ENCODE data around the gene KCNH8.
A peak's percentile ranks its signal among the peaks of the same experiment; 100 is the strongest.
"Not testable (repeated sequence)": the region's sequence is repeated elsewhere in the genome, so short reads cannot be mapped to it uniquely, and the experiment has no call there.

Gene KCNH8

DNA sequence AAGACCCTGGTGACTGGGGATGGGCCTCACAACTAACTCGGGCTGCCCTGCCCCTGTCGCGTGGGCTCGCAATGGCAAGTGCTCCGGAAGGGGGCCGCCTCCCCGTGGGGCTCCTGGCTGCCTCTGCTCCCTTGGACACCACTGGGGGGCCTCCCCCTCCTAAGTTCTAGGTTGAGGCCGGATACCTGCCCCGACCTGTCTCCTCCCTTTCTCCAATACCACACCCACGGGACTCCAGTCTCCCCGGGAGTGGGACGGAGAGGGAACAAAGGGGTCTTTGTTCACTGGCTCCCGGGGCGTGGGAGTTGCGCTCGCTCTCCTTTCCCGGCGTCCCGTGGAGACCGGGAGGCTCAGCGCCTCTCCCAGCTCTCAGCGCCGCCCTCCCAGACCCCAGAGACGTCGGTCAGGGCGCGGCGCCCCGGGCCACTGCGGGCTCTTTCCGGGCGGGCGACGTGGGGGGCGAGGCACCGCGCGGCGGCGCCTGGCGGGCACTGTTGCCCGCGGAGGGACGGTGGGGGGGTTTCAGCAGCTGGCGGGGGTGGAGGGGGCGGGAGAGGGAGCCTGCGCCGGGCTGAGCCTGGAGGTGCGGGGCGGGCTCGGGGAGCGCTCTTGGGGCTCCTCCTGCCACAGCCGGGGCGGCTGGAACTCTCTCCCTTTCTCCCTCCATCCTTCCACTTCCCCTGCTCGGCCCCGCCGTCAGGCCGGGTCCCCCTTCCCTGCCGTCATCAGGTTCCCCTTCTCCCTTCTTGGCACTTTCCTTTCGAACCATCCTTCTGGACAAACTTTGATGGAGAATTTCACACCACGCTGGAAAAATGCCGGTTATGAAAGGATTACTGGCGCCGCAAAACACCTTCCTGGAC is at the start of gene KCNH8:
TSS of gene KCNH8 (plus strand) at position 606 of the 863 bp plus-strand sequence. CDS start at position 816, 210 bp downstream.
- DNase-seq: no peak

DNA sequence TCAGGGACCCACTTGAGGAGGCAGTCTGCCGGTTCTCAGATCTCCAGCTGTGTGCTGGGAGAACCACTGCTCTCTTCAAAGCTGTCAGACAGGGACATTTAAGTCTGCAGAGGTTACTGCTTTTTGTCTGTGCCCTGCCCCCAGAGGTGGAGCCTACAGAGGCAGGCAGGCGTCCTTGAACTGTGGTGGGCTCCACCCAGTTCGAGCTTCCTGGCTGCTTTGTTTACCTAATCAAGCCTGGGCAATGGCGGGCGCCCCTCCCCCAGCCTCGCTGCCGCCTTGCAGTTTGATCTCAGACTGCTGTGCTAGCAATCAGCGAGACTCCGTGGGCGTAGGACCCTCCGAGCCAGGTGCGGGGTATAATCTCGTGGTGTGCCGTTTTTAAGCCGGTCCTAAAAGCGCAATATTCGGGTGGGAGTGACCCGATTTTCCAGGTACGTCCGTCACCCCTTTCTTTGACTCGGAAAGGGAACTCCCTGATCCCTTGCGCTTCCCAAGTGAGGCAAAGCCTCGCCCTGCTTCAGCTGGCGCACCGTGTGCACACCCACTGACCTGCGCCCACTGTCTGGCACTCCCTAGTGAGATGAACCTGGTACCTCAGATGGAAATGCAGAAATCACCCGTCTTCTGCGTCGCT is 45.5 kb upstream of the KCNH8 start:
- DNase-seq: not testable (repeated sequence)

DNA sequence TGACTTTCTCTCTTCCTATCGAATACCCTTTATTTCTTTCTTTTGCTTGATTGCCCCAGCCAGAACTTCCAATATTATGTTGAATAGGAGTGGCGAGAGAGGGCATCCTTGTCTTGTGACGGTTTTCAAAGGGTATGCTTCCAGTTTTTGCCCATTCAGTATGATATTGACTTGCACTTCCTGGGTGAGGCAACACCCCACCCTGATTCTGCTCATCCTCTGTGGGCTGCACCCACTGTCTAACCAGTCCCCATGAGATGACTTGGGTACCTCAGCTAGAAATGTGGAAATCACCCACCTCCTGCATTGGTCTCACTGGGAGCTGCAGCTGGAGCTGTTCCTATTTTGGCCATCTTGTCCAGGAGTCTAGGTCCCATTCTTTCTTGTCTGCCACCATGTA is 44.8 kb upstream of the KCNH8 start:
- DNase-seq: no peak

DNA sequence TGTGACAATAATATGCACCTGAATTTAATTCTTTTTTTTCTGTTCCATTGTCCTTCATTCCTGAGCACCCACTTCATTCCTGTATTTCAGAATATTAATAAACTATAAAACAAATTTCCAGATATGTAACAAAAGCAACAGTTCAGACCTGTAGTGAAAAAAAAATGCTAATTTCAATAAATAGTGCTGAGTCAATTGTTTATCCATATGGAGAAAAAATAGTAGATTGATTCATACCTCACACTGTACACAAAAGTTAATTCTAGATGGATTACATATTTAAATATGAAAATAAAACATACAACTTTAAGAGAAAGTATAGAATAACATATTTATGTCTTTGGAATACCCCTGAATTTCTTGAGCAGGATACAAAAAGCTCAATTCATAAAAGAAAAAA is 43.9 kb upstream of the KCNH8 start:
- DNase-seq: no peak

- DNase-seq: no peak
Observed at GRCh38 chr3:19105826-19106225, 42.5 kb upstream of the KCNH8 start.

GRCh38 chr3:19106307-19106706 is 42.0 kb upstream of the KCNH8 start:
- no peak for DNase-seq

- DNase-seq: no peak
Observed at GRCh38 chr3:19107719-19108118, 40.6 kb upstream of the KCNH8 start.

- no peak for DNase-seq
Observed at GRCh38 chr3:19110335-19110895, 37.9 kb upstream of the KCNH8 start.

GRCh38 chr3:19114461-19114860 is 33.8 kb upstream of the KCNH8 start:
- DNase-seq: no peak

DNA sequence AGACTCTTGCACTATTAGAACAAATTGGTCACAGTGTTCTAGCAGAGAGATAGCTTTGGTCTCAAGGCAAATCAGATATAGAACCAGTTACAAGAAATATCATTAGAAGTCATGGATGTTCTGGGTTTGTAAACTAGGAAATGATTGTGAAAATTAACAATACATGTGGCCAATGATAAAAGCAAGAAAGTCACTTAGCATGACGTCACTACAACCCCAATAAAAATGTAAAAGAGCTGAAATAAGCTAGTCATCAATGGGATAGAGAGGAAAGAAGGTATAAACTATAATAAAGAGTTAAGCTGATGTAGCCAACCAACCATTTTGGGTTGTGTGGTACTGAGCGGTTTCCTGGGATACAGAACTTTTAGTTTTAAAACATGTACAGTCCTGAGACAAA is 32.1 kb upstream of the KCNH8 start:
- no peak for DNase-seq

DNA sequence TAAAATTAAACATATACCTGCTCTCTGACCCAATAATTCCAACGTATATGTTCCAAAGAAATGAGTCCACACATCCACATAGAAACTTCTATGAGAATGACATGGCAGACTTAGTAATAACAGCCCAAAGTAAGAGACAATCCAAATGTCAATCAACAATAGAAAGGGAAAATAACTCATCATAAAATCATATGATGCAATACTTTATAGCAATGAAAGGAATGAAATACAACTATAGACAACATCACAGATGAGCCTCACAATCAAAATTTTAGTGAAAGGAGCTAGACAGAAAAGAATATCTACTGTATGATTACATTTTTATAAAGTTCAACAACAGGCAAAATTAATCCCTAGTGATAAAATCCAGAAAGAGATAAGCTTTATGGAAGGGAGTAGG is 23.6 kb upstream of the KCNH8 start:
- DNase-seq: no peak

GRCh38 chr3:19139863-19140262 is 8.4 kb upstream of the KCNH8 start:
- no peak for DNase-seq

GRCh38 chr3:19146685-19147650 is 1.3 kb upstream of the KCNH8 start:
- DNase-seq: peak; percentile 23 to 47 (median 34)

DNA sequence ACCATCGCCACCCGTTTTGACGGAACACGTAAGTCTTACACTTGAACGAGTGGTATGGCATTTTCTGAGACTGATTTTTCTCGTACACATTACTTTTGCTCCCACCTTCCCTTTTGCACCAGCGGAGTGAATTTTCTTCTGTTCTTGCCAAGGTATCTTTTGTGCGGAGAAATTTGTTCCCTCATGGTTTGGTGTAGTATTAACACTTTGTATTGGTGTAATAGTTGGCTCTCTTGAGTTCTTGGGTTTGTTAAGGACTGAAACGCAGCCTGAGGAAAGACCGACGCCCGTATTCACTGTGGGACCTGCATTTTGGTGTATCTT is 420 bp downstream of the KCNH8 start:
- no peak for DNase-seq

DNA sequence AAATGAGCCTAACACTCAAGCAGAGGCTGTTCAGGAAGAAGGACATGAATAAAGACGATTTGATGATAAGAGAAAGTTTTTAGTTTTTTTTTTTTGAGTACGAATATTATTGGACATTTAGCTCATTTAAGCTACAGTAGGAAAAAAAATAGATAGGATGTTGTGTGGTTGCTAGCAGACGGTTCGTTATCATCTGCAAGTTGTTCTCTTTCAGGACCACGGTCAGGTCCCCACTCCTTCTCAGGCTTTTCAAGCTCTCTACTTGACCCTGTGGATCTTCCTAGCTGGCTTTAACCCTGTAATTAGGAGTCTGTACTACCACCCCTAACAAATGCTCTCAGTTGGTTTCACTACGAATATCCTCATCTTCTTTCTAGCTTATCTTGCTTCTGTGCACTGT is 1.1 kb downstream of the KCNH8 start:
- peak in 1 of 4 experiments; percentile 5 for DNase-seq

DNA sequence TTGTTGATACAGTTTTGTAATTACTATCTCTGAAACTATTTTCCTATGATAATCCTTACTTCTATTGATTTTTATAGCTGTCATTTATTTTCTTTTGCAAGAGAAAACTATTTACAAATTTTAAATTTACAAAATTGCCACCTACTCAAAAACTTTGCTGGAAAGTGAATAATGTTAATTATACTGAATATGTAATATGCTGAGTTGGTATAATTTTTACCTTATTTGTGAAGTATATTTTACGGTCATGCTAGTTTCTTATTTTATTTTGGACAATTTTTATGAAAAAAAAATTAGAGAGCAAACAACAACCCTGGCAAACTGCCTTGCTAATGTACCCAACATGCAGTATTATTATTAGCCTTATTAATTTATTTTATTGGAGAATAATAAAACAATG is 2.9 kb downstream of the KCNH8 start:
- no peak for DNase-seq

DNA sequence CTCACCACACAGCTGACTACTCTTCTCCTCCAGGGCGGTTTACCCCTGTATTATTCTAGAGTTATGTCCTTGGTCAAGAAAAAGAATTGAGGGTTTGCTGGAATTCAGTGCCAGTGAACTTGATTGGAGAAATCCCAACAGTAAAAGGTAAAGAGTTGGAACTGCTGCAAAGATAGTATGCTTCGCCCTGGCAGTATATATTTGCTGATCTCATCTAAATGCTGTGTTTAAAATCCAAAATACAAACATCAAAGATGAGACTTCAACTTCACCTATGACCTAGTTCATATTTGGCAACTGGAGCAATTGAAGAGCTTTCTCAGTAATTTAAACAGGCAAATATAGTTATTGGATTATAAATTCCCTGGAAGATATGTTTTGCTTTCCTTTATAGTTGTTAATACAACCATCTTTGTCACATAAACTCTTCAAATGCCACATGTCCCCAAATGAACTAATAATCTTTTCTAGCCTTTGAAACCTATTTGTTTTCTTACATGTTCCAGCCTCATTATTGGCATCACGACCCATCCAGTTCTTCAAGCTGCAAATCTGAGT is 6.5 kb downstream of the KCNH8 start:
- DNase-seq: no peak

- DNase-seq: no peak
Observed at GRCh38 chr3:19155375-19155774, 7.1 kb downstream of the KCNH8 start.

DNA sequence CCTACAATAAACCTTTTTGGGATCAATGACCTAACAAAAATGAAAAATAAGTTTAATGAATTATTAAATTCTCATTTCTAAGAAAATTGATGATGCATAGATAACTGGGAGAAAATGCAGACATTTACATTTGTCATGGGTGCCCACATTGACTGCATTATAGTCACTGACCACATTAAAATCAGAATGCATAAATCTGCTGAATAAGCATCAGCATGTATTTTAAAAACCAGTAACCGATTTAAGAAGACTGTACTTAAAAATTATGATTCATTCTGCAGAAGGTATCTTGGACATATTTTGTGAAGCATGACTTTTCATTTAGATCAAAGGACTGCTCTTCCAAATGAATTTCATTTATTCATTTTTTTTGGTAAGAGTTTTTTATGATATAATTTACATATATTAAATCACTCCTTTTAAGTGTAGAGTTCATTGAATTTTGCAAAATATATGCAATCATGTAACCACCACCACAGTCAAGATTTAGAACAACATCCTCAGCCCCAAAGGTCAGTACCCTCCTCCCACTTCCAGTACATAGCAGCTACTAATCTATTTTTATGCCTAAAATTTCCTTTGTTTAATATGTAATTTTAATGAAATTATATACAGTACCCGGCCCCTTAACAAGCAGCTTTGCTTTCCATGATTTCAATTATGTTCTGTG is 11.8 kb downstream of the KCNH8 start:
- DNase-seq: no peak

- no peak for DNase-seq
Observed at GRCh38 chr3:19165654-19166053, 17.3 kb downstream of the KCNH8 start.

DNA sequence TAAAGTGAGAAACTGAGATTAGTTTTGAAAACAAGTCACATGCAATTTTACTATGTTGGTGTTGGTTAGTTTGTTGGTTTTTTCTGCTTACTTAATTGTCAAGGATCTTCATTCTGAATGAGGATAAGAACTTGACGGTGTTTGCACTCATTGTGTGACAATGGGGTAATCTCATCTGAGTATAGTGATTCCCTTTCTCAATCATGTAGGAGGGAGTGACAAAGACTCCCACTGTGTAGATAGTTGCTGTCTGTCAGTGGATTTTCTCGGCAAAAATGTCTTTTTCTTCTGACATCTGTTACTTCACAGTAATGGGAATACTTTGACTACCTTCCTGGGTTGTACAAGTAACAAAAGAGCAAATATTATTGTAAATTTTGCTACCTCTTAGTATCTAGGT is 23.5 kb downstream of the KCNH8 start:
- no peak for DNase-seq

DNA sequence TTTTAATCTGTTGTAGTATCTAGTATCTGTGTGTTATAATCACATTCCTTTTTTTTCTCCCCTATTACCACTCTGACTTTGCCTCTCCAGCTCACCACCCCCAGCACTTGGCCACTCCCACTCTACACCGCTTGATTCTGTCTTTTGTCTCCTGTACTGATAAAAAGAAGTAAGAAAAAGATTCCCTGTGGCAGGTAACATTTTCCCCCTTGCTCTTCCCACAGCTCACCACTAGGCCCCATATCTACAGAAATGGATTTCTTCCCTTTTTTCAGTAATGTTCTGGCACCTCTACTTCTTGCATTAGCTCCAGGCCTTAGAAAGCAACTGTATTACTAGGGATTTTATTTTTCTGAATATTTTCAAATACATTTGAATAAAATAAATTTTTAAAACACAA is 25.6 kb downstream of the KCNH8 start:
- DNase-seq: no peak
